ENCODE measurements around the gene FABP2.
"Not testable (repeated sequence)": the region's sequence is repeated elsewhere in the genome, so short reads cannot be mapped to it uniquely, and the experiment has no call there.

The FABP2 gene

GRCh38 chr4:119321921-119322687 is at the start of gene FABP2:
Gene FABP2 (minus strand): TSS chr4:119322138. CDS start chr4:119322102, 36 bp downstream.
- no peak for FAIRE-seq

- not testable (repeated sequence) for FAIRE-seq
Measured at GRCh38 chr4:119370951-119371683, 49.2 kb upstream of the FABP2 start.

- not testable (repeated sequence) for FAIRE-seq
Measured at GRCh38 chr4:119370392-119370791, 48.5 kb upstream of the FABP2 start.

GRCh38 chr4:119366802-119367201 is 44.9 kb upstream of the FABP2 start:
- not testable (repeated sequence) for FAIRE-seq

- not testable (repeated sequence) for FAIRE-seq
Measured at GRCh38 chr4:119364203-119364602, 42.3 kb upstream of the FABP2 start.

- not testable (repeated sequence) for FAIRE-seq
Measured at GRCh38 chr4:119363372-119363771, 41.4 kb upstream of the FABP2 start.

GRCh38 chr4:119362413-119362812 is 40.5 kb upstream of the FABP2 start:
- not testable (repeated sequence) for FAIRE-seq

- not testable (repeated sequence) for FAIRE-seq
Measured at GRCh38 chr4:119359873-119360272, 37.9 kb upstream of the FABP2 start.

- not testable (repeated sequence) for FAIRE-seq
Measured at GRCh38 chr4:119356796-119357195, 34.9 kb upstream of the FABP2 start.

GRCh38 chr4:119356041-119356440 is 34.1 kb upstream of the FABP2 start:
- FAIRE-seq, result not testable (repeated sequence)

- FAIRE-seq, result not testable (repeated sequence)
Measured at GRCh38 chr4:119353364-119353763, 31.4 kb upstream of the FABP2 start.

GRCh38 chr4:119348169-119348568 is 26.2 kb upstream of the FABP2 start:
- not testable (repeated sequence) for FAIRE-seq

GRCh38 chr4:119343293-119343692 is 21.4 kb upstream of the FABP2 start:
- FAIRE-seq, result not testable (repeated sequence)

GRCh38 chr4:119339895-119340294 is 18.0 kb upstream of the FABP2 start:
- FAIRE-seq, result not testable (repeated sequence)

- no peak for FAIRE-seq
Measured at GRCh38 chr4:119337010-119337409, 15.1 kb upstream of the FABP2 start.

GRCh38 chr4:119336332-119336979 is 14.5 kb upstream of the FABP2 start:
- not testable (repeated sequence) for FAIRE-seq

GRCh38 chr4:119329835-119330620 is 8.1 kb upstream of the FABP2 start:
- no peak for FAIRE-seq

GRCh38 chr4:119328695-119329094 is 6.8 kb upstream of the FABP2 start:
- FAIRE-seq, result no peak

GRCh38 chr4:119317990-119318389 is 3.9 kb downstream of the FABP2 start:
- no peak for FAIRE-seq

- no peak for FAIRE-seq
Measured at GRCh38 chr4:119315036-119315435, 6.9 kb downstream of the FABP2 start.

- FAIRE-seq, result peak; percentile 86
Measured at GRCh38 chr4:119314356-119314755, 7.6 kb downstream of the FABP2 start.

GRCh38 chr4:119313237-119313636 is 8.7 kb downstream of the FABP2 start:
- FAIRE-seq, result no peak

GRCh38 chr4:119310826-119311225 is 11.1 kb downstream of the FABP2 start:
- no peak for FAIRE-seq

Measured in A204.1 (cell line).